Measurements from ENCODE around the gene SFRP2. TPM values are rescaled to one million over a fixed set of nuclear protein-coding genes. Genes with fewer than 3 reads are reported as not detected.
A peak's percentile ranks its signal among the peaks of the same experiment; 100 is the strongest.

The SFRP2 gene
- total RNA-seq, 1 donor from 2014 or later = 87.7 TPM

DNA sequence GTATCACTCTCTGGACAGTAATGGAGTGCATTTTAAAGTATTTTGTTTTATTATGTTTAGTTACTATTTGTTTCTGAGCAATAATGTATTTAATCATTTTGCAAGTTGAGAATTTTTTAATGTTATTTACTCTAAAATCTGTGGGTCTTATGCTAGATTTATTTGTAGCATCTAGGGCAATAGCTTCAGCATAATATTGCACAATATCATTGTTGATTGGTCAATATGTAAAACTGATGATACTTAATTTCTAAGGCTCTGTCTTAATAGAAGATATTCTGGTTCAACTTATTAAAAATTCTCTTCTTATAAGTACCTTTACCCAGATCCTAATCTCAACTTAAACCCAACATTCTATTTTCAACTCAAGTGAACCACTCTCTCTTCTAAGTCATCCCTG, 11.5 kb downstream of the SFRP2 start:
- H3K36me3 Mint-ChIP-seq (ENCODE audit: unreplicated experiment) = no peaks in the 10 kb centered on the region

DNA sequence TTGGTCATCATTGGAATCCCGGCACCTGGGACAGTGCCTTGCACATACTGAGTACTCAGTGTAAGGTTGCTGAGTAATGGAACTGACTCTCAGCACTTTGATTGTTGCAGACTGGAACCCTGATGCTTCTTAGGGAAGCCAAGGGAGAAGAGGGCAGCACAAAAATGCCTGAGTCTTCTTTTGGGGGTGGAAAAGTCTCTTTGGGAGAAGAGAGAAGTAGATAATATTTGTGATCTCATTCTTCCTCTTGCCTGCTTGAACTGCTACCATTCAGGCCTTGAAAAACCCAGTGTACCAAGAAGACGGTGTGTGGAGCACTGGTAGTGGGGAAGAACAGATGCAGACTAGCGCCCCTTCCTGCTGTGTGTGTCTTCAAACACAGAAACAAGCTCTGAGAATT, 12.3 kb downstream of the SFRP2 start:
- TF ChIP-seq, protein P1, sequence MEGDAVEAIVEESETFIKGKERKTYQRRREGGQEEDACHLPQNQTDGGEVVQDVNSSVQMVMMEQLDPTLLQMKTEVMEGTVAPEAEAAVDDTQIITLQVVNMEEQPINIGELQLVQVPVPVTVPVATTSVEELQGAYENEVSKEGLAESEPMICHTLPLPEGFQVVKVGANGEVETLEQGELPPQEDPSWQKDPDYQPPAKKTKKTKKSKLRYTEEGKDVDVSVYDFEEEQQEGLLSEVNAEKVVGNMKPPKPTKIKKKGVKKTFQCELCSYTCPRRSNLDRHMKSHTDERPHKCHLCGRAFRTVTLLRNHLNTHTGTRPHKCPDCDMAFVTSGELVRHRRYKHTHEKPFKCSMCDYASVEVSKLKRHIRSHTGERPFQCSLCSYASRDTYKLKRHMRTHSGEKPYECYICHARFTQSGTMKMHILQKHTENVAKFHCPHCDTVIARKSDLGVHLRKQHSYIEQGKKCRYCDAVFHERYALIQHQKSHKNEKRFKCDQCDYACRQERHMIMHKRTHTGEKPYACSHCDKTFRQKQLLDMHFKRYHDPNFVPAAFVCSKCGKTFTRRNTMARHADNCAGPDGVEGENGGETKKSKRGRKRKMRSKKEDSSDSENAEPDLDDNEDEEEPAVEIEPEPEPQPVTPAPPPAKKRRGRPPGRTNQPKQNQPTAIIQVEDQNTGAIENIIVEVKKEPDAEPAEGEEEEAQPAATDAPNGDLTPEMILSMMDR (IDR thresholded peaks at IDR 0.05) = no peak
- H3K27ac Mint-ChIP-seq (ENCODE audit: unreplicated experiment) = no peak overlapping the region
- no peaks in the 10 kb centered on the region for H3K9me3 Mint-ChIP-seq (ENCODE audit: unreplicated experiment)

More for the DNA sequence above, 11.5 kb downstream of the SFRP2 start:
- H3K27me3 Mint-ChIP-seq (ENCODE audit: unreplicated experiment) = peaks cover 59% of the 10 kb centered on the region
- no peak for DNase-seq (ENCODE audit: extremely low spot score, unreplicated experiment)
- H3K4me1 Mint-ChIP-seq (ENCODE audit: unreplicated experiment) = peaks cover 9% of the 10 kb centered on the region
- TF ChIP-seq, protein P1 (IDR thresholded peaks at IDR 0.05) = no peak
- no peaks in the 10 kb centered on the region for H3K9me3 Mint-ChIP-seq (ENCODE audit: unreplicated experiment)
- H3K27ac Mint-ChIP-seq (ENCODE audit: unreplicated experiment) = no peak overlapping the region
- no peak overlapping the region for H3K4me3 Mint-ChIP-seq (ENCODE audit: unreplicated experiment)

DNA sequence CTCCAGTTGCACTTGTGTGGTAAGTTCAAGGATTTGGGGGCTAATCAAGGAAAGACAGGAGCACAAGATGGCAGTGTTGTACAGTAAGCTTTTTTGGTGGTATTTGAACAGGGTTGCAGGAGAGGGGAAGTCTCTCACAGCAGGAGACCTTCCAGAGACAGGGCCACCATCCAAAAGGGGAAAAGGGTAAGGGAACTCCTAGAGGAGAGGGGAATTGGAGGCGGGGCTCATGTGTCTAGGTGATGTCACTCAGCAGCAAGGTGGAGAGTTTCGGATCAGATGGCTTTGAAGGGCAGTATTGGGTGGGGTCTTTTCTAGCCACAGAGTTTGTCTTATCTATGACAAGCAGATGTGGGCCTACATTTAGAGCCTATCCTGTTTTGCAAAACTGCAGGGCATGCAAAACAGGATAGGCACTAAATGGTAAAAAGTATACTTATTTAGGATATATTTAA, 15.6 kb downstream of the SFRP2 start:
- TF ChIP-seq, protein P1 (IDR thresholded peaks at IDR 0.05) = peak; percentile 38
- DNase-seq (ENCODE audit: extremely low spot score, unreplicated experiment) = no peak
- Mint-ChIP-seq H3K27me3 (ENCODE audit: unreplicated experiment) (peaks cover 60% of the 10 kb centered on the region), H3K4me3 (ENCODE audit: unreplicated experiment) (no peak overlapping the region), H3K4me1 (ENCODE audit: unreplicated experiment) (peaks cover 4% of the 10 kb centered on the region), H3K9me3 (ENCODE audit: unreplicated experiment) (peaks cover 5% of the 10 kb centered on the region), H3K27ac (ENCODE audit: unreplicated experiment) (no peak overlapping the region), H3K36me3 (ENCODE audit: unreplicated experiment) (peaks cover 2% of the 10 kb centered on the region)

More for the DNA sequence above, 12.3 kb downstream of the SFRP2 start:
- Mint-ChIP-seq H3K36me3 (ENCODE audit: unreplicated experiment) (no peaks in the 10 kb centered on the region), H3K27me3 (ENCODE audit: unreplicated experiment) (peaks cover 60% of the 10 kb centered on the region), H3K4me3 (ENCODE audit: unreplicated experiment) (no peak overlapping the region), H3K4me1 (ENCODE audit: unreplicated experiment) (peaks cover under 1% of the 10 kb centered on the region)
- DNase-seq (ENCODE audit: extremely low spot score, unreplicated experiment) = no peak

DNA sequence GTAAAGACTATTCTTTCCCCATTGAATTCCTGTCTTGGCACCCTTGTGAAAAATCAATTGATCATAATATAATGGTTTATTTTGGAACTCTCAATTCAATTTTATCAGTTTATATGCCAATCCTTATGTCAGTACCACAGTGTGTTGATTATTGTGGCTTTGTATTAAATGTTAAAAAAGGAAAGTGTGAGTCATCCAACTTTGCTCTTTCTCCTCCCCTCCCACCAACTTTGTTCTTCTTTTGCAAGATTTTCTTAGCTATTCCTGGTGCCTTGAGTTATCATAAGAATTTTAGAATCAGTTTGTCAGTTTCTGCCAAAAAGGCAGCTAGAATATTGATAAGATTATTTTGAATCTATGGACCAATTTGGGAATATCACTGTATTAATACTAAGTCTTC, 17.8 kb downstream of the SFRP2 start:
- no peak for DNase-seq (ENCODE audit: extremely low spot score, unreplicated experiment)
- no peak overlapping the region for H3K4me3 Mint-ChIP-seq (ENCODE audit: unreplicated experiment)

DNA sequence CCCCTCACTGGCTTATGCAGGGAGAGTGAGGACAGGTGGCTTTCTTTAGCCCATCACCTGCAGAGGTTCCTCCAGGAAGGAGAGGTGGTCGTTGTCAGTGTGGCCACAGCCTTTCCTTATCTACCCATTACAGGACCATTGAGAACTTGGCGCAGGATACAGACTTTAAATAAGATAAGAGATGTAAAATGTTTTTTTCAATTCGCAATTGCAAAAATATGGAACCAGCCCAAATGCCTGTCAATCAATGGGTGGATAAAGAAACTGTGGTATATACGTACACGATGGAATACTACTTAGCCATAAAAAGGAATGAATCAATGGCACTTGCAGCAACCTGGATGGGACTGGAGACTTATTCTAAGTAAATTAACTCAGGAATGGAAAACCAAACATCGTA, 22.1 kb downstream of the SFRP2 start:
- Mint-ChIP-seq H3K36me3 (ENCODE audit: unreplicated experiment) (peaks cover 2% of the 10 kb centered on the region), H3K27me3 (ENCODE audit: unreplicated experiment) (peaks cover 39% of the 10 kb centered on the region), H3K4me3 (ENCODE audit: unreplicated experiment) (no peak overlapping the region), H3K4me1 (ENCODE audit: unreplicated experiment) (peaks cover 12% of the 10 kb centered on the region), H3K9me3 (ENCODE audit: unreplicated experiment) (peaks cover 8% of the 10 kb centered on the region), H3K27ac (ENCODE audit: unreplicated experiment) (no peak overlapping the region)
- no peak for DNase-seq (ENCODE audit: extremely low spot score, unreplicated experiment)
- TF ChIP-seq, protein P1 (IDR thresholded peaks at IDR 0.05) = no peak

More for the DNA sequence above, 17.8 kb downstream of the SFRP2 start:
- Mint-ChIP-seq H3K27ac (ENCODE audit: unreplicated experiment) (no peak overlapping the region), H3K4me1 (ENCODE audit: unreplicated experiment) (peaks cover 4% of the 10 kb centered on the region), H3K9me3 (ENCODE audit: unreplicated experiment) (peaks cover 5% of the 10 kb centered on the region), H3K27me3 (ENCODE audit: unreplicated experiment) (peaks cover 43% of the 10 kb centered on the region), H3K36me3 (ENCODE audit: unreplicated experiment) (peaks cover 2% of the 10 kb centered on the region)
- TF ChIP-seq, protein P1 (IDR thresholded peaks at IDR 0.05) = no peak

Data from osteocyte (in vitro differentiated cells).